Raji (cell line): ENCODE data around the gene DOCK1.

ENCODE experiments used
- POLR2A ChIP-seq: IDR thresholded peaks from 2 replicates; pipeline ENCODE4 v1.6.1; 2011; ENCODE audit warnings: low read depth, low read length, control low read depth; ENCODE audit not compliant: insufficient read depth

The DOCK1 gene

DNA sequence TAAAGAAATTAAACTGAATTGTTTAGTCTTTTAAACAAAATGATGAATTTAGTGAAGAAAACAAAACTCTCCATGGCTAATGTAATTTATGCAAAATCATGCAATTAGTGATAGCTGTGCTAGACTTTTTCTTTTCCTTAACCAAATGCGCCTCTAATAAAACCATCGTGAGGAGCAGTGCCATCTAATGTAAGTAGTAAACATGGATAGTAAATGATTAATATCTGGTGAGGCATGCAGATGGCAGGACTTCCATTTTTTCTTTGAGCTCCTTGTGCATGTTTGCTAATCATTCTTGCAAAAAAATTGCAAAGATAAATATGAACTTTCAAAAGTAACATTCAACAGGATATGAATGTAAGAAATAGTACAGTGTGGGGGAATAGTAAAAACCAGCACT lies 288.9 kb downstream of the DOCK1 start:
- no peak for TF ChIP-seq POLR2A

DNA sequence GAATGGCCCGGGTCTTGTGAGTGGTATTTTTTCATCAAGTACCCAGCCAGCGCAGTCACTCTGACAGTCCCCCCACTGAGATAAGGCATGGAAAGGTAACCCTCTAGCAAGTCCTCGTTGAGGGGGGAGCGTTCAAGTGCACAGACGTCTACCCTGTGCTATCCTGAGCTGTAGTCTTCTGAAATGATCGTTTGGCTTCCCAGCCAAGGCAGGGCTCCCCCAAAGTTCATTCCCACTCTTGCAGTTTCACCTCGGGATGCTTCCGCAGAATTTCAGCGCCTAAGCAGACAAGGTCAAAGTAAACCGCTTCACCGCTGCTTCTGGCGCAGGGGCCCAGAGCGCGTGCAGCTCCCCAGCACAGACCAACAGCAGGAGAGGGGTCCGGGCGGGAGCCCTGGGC lies 289.4 kb downstream of the DOCK1 start:
- no peak for TF ChIP-seq POLR2A

DNA sequence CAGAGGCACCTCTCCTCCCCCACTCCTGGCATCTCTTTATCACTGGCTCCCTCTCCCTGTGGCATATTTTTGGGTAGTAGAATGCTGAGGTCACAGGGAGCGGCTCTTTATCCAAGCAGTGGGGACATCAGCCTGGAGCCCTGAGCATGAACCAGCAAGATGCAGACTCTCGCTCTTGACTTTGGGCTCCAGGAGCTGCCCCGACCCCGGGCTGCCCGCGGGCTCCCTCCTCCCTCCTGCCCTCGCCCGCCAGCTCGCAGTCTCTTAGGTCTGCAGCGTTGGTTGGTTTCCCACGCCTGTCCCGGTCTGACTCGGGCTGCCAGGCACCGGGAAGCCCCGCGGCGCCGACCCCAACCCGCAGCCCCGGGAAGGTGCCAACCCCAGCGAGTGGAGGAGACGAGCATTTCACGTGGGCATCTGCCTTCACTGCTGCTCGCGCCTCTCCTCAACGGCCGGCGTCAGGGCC lies 289.8 kb downstream of the DOCK1 start:
- no peak for TF ChIP-seq POLR2A

- no peak for TF ChIP-seq POLR2A
These were observed 290.5 kb downstream of the DOCK1 start for GRCh38 chr10:127195571-127196281.

GRCh38 chr10:127196282-127197153 lies 291.3 kb downstream of the DOCK1 start, which contains the start of gene INSYN2A:
INSYN2A (minus strand) TSS chr10:127196591; CDS start chr10:127176395, 20,196 bp downstream.
- TF ChIP-seq POLR2A: no peak

DNA sequence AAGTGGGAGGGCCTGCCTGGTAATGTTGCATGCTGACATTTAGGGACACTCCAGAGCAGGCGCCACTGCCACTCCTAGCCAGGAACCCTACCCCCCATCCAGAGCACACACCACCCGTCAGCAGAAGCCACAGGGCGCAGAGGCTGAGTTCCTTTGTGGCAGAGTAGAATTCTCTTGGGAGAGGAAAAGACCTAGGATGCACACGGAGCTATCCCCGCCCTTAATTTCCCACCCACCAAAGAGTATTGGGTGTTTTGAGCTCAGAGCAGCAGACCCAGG lies 291.9 kb downstream of the DOCK1 start:
- TF ChIP-seq POLR2A: no peak

GRCh38 chr10:127198307-127198706 lies 293.1 kb downstream of the DOCK1 start:
- no peak for TF ChIP-seq POLR2A

DNA sequence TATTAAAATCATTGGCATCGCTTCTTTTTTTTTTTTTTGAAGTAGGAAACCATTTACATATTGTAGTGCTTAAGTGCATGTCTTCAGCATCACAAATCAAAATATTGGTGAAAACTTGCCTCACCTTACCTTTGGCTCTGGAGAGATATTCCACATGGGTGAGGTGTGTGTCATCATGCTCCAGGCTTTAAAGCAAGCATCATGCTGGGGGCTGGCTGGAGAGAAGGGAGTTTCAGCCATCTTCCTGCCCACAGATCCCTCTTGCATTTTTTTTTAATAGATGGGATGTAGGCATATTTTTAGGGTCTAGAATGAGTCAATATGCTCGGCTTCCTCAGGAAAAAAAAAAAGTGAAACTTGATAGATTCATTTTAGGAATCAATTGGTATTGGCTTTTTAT lies 293.5 kb downstream of the DOCK1 start:
- TF ChIP-seq POLR2A: no peak

DNA sequence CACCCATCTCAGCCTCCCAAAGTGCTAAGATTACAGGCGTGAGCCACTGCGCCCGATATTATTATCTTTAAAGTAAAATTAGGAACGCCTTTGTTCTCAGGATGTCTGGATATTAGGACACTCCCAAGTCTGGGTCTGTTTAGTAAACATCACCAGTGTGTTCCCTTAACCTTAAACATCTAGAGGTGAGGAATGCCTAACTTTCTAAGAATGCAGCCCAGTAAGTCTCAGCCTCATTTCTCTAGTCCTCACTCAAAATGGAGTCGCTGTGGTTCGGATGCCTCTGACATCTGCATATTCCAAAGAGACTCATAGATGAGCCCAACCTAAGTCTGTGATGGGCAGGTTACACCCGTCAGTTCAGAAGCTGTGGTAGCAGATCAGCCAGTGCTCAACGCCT lies 295.4 kb downstream of the DOCK1 start:
- no peak for TF ChIP-seq POLR2A

DNA sequence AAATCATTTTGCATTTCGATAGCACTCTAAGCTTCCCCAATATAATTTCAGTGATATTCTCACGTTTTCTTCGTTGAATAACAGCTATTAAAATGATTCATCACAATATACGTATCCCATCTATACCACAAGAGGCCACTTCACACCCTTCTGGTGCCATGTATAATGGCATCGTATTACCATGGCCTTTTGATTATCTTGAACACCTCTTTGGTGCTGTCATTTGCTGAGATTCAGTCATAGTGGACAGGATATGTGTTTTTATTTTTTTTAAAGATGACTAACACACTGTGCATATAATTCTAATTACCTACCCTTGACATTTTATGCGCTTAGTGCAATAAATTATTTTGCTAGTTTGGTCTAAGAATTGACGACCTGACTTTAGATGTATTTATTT lies 297.8 kb downstream of the DOCK1 start:
- TF ChIP-seq POLR2A: no peak

DNA sequence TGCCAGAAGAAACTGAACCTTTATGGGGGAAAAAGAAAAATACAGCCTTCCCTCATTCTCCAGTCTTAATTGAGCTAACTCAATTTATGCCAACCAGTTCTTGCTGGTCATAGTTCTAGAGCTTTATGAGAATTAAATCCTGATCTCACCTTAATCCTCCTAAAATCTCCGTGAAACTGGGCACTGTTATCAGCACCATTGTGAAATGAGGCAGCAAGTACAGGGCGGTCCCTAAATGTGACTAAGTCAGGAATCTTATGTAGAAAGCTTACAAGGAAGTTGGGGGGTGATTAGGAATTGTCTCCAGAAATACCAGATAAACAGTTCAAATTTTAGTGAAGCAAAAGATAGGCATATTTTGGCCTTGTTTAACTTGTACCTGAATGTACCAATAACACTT lies 301.9 kb downstream of the DOCK1 start:
- no peak for TF ChIP-seq POLR2A

- TF ChIP-seq POLR2A: no peak
These were observed 305.8 kb downstream of the DOCK1 start for GRCh38 chr10:127210936-127211466.

DNA sequence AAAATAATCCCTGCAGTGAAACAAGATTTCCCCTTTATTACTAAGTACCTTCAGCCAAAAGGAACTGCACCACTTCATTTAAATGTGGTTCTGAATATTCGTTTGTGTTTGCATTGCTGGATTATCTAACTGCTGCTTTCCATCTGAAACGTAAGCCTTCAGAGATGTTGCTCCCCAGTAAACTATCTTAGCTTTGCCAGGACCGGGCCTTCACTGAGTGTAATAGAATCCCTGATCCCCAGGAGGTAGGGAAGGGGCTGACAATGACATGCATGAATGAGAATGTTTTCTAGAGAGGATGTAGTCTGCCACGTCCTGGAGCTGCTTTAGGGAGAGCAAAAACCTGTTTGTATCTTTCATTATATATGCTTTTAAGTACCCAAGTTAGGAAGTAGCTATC lies 310.6 kb downstream of the DOCK1 start:
- no peak for TF ChIP-seq POLR2A

DNA sequence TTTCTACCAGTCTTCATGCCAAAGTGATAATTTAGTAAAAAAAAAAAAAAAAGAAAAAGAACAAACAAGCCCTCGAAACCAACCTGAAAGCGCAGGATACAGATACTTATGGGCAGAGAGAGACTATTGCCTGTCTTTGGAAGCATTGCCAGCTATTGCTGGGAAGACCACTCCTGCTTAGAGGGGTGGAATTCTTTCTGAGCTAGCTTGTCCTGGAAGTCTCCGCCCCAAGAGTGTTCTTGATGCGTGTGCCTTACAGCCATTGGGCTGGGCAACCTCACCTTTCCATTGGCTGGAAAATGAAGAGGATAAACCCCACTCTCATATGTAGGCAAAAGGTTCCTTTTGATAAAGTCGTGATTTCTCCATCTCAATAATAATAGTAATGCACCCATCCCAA lies 311.0 kb downstream of the DOCK1 start:
- TF ChIP-seq POLR2A: no peak

- no peak for TF ChIP-seq POLR2A
These were observed 311.6 kb downstream of the DOCK1 start for GRCh38 chr10:127216786-127217185.

GRCh38 chr10:127218658-127219057 lies 313.4 kb downstream of the DOCK1 start:
- no peak for TF ChIP-seq POLR2A
